ENCODE measurements around the gene VAC14.

VAC14 gene

DNA sequence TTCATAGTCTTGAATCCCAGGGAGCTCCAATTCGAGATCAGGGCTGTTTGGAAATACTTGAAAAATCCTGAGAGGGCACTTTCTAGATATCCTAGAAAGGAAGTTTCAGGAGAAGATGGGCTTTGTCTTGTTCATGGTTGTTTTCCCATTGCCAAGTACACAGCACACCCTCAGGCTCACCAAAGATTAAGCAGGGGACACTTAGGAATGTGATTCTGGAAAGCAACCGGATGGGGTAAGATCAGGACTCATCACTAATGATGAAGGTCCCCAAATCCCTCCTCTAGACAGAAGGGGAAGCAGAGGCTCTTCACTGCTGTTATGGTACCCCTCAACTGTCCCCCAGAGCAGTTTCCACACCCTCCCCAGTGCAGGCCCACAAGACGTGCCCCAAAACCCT lies 40.7 kb downstream of the VAC14 start:
- DNase-seq (ENCODE audit: low spot score), result no peak

DNA sequence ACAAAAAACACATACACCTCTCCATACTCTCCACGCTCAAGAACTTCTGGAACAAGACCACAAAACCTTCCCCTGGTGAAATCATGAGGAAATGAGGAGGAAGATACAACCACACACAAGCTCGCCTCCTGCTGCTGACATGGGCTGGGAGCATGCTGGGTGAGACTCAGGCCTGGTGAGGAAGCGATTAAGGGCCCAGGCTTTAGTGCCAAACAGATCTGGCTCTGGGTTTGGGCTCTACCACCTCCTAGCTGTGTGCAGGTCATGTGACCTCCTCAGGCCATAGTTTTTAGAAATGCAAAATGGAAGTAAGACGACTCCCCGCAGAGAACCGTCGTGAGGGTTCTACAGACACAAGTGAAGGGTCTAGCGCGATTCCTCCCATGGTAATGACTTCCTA lies 41.3 kb downstream of the VAC14 start:
- no peak for DNase-seq (ENCODE audit: low spot score)

DNA sequence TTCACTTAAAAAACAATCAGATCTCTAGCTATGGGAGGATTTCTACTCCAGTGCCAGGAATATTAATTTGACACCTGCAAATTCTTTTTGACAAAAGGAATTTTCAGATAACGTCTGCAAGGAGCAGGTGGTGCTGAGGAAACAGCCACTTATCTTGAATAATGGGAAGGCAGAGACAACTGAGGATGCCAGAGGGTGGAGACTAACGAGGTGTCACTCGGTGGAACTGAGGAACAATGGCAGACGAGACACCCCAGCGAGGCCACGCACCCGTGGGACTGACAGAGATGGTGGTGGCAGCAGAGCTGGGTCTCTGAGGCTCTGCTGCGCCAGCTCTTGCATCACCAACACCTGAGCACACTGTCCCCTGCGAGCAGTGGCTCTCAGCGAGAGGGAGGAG lies 42.2 kb downstream of the VAC14 start:
- DNase-seq (ENCODE audit: low spot score), result no peak

DNA sequence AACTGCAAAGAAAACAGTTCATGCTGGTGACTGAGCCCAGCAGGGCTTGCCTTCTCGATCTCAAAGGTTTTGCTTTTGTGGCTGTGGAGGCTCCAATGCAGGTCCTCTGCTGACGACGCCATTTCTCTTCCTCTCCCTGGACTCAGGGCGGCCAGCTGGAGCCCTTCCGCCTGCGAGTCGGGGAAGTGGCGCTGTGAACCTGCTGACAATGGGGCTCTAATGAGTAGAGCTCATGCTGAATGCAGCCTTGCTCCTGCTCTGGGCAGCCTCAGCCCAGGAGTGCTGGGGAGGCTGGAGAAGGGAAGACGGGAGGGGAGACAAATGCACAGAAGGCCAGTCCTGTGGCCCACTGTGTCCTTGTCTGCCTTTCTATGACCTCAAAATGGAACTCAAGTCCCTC lies 43.8 kb downstream of the VAC14 start:
- no peak for DNase-seq (ENCODE audit: low spot score)

DNA sequence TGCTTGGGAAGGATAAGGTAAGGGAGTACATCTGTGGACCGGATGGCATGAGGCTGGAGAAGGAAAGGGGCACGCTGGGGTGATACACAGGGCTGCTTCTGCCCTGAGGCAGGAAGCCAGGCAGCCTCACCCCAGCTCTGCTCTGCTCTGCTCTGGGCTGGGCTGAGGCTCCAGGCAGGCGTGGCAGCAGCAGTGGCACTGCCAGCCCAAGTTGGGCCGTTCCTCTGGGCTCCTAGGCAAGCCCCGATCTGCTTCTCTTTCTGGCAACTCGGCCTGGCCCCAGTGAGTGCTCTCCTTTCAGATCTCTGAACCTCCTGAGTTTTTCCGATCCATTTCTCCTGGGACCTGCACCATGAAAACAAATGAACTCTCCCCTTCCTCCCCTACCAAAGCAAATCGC lies 44.9 kb downstream of the VAC14 start:
- no peak for DNase-seq (ENCODE audit: low spot score)

DNA sequence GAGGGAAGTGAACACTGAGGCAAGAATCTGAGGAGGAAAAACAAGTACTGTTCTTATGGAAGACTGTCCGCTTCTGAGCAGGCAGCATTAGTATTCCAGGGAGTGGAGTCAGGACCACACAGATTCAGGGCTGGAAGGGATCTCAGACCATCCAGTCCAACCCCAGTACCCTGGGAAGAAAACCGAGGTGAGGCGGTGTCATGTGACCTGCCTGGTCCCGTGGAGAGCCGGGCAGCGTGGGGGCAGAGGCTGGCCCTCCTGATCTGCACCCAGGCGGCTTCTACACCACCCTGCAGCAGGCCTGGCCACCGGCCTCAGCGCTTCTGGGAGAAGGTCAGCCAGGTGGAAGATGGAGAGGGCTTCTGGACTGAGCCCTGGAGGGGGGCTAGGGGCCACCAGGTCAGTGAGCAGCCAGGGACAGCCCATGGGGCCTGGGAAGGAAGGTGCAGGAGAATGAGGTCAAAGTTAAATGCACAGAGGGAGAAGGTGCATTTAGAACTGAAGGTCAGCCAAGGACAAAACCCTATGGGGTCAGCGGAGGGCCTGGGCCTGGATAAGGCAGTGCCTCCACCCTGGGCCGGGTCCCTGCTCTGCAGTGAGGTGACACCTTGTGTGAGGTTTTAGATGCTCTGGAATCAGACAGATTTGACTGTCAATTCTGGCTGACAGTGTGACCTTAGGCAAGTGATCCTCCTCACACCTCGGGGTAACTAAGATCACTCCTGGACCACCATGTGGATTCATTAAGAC lies 45.9 kb downstream of the VAC14 start:
- no peak for DNase-seq (ENCODE audit: low spot score)

DNA sequence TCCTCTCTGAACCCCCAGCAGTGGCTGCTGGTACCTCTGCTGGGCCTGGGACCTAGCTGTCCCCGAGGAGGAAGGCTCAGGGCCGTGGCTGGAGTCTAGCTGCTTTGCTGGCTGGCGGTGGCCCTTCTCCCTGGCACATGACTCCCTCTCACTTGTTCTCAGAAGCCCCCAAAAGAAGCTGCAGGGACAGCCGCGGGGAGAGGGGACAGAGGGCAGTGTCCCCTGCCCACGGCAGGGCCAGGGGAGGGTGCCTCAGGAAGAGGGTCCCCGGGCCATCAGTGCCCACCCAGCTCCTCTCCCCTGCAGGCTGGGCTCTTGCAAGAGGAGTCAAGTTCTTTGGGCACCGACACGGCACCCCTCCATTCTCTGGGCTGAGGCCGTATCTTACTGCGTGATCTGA lies 46.6 kb downstream of the VAC14 start:
- no peak for DNase-seq (ENCODE audit: low spot score)

DNA sequence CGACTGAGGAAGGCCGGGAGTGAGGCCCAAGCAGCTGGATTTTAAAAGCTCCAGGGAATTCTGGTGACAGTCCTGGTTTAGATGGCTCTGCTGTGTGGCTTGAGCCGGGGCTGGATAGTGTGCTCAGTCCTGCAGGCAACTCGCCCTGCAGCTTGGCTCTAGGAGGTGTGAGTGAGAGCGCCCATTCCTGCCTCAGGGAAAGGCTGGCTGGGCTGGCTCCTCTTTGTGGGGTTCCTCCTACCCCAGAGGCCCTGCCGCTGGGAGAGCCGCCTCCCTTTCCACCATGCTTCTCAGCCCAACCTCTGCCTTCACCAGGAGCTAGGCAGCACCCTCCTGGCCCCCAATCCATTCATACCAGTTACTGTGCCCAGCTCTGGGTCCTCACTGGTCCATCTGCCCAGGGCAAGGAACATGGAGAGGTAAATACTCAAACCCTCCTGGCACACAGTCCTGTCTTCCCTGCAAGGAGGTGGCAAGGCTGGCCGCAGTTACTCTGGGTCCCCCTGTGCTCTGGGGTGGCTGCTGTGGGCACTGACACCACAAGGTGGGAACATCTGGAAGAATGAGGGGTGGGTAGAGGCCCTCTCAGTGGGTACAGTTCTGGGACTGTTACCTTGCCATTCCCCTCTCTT lies 47.1 kb downstream of the VAC14 start:
- DNase-seq (ENCODE audit: low spot score), result no peak

DNA sequence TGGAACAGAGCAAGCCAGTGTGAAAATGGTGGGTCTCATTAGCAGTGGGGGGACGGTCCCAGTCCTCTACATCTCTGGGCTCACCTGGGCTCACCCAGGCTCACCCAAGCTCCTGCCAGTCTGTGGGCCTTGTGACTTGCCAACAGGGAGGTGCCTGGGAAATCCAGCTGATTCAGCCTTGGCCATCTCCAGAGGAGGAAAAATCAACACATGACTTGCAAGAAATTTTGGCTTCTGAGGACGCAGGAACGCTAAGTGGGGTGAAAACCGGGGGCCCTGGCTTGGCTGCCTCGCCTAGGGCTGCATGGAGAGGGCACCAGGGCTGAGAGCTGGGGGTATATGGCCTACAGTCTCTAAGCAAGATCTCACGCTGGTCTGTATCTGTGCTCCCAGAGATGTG lies 47.7 kb downstream of the VAC14 start:
- DNase-seq (ENCODE audit: low spot score), result no peak

DNA sequence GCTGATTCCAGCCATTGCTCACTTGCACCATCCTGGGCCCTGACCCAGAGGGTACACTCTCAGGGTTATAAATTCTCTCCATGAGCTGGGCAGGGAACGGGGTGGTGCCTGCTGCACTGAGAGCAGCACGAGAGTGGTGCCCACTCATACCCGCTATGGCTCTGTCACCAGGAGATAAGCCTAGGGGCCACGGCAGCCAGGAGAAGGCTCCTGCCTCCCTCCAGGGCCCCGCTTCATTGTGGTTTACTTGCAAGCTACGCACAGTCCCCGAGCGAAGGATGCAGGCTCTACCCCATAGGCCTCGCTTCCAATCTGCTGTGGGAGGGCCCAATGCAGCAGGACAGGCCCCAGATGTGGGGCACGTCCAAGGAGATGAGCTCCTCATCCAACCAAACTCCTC lies 48.5 kb downstream of the VAC14 start:
- DNase-seq (ENCODE audit: low spot score), result no peak

DNA sequence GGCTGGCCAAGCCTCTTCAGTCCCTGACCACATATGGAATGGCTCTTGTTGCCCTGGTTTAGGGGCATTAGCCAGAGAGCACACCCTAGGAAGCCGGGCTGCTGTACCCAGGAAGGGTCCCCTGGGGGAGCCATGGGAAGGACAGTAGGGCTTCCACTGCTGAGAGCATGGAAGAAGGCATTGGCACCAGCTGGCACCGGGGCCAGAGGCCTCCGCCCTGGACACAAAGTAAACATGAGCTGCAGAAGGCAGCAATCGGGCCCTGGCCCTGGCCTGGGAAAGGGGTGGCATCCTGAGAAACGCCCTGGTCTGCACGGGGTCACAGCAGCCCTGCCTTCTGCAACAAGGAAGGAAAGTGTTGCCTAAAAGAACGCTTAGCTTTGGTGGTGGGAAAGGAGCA lies 49.4 kb downstream of the VAC14 start:
- DNase-seq (ENCODE audit: low spot score), result no peak

DNA sequence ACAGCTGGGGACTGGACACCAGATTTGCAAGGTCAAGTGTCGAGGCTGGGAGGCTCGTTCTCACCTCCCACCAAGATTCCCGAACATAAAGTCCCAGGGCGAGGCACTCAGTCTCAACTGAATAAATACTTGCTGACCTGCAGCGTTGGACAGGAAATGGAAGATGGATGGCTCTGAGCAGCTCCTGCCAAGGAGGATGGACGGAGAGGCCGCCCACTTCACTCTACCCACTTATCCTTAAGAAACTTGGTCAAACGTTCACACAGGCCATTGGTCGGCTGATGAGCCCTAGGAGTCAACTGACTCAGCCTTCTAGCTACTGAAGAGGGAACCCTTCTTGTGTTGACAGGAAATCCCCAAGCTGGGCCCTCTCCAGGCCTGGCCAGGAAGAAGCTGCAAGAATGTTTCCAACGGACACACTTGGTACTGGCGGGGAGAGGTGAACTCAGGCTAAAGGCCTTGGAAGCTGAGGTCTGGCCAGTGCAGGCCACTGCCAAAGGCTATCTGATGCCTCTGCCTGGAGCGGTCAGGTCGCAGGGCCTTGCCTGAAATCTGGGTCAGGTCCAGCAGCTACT lies 50.0 kb downstream of the VAC14 start:
- no peak for DNase-seq (ENCODE audit: low spot score)

DNA sequence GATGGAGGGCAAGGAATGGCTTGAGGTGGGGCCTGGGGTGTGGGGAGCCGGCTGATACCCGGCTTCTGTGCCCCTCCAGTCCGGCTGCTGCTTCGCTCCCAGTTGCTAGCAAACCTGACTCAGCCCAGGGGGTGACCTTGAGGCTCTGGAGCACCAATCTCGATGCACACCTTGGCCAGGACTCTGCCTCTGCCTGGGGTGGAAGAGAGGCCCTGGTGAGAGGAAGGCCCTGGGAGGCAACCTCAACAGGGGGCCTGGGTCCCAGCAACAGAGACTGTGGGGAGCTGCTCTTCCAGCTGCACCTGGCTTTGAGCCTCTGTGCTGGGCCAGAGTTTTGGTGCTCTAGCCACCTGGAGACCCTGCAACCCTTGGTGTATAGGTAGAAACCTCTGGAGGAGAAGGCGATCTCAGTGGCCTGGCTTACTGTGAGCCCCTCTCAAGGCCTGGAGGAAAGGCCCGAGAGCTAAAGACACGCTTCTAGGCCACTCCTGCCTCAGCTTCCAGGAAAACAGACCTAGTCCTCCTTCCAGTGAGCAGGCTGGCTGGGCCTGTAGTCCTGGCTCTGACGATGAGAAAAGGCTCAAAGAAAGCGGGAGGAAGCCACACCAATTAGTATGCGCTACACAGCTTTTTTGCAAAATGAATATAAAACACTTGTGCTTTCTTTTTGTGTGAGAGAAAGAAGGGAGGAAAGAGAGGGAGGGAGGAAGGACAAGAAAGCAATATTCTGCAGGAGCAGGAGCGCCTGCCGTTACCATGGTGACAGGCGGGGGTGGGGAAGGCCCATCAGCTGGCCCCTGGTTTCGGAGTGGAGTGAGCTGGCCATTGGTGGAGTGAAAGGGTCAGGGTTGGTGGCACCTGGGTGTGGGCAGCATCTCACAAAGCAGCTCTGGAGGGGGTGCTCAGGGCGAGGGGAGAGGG lies 51.0 kb downstream of the VAC14 start:
- peak; percentile 64 for DNase-seq (ENCODE audit: low spot score)

DNA sequence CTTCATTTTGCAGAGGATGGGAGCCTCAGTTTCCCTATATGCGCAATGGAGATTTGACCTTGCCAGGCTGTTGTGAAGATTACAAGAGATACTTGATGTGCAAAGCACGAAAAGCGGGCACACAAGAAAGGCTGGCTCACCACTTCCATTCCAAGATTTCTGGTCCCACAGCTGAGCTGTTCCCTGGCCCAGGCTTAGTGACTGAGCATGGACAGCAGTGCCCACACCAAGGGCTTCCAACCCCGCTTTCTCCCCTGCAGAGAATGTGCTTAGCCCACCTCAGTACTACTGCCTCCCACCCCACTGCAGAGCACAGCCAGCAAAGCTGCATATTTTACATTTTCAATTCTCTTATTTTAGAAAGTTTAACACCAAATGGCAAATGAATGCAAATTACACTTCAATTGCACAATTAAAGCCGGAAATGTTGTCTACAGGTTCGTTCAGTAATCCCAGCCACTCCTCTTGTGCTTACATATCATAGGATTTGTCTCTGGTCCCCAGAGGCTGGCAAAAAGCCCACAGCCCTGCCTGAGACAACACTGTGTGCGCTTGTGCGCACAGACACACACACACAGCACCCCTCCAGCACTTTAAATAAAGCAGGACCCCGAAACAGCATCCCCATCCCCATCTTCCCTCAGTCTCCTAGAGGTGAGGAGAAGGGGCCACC lies 51.8 kb downstream of the VAC14 start:
- no peak for DNase-seq (ENCODE audit: low spot score)

DNA sequence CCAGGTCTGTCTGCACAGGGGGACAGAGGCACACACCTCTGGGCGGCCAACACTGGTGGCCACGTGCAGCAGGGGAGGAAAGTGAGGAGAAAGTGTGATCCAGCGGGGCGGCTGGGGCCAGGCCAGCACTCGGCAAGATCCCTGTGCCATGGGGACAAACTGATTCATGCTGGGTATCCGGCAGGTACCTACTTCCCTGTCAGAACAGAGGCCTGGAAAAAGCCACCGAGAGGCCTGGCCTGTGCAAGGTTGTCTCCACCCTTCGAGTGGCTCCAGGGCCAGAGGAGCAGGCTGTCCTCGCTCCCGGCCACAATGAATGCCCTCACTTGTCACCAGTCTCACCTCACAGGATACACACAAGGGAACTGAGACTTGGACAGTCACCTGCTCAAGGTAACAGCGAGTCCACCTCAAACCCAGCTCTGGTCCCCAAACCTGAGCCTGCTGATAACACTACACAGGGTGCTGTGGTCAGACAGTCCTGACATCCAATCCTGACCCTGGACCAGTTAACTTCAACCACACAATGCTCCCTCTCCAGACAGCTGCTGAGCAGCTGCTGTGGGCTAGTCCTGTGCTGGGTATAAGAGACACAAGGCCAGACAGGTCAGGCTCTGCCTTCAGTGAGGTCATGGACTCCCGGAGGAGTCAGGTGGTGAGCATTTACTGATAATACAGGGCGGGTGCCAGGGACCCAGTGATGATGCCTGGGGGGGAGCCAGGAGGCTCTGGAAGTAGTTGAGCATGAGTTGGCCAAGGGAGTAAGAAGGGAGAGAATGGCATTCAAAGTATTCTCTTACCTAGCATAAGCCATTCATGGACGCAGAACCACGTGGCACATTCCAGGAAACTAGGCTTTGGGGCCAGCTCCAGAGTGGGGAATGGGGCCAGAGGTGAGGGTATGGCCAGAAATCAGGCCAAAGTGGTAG lies 53.0 kb downstream of the VAC14 start:
- no peak for DNase-seq (ENCODE audit: low spot score)

DNA sequence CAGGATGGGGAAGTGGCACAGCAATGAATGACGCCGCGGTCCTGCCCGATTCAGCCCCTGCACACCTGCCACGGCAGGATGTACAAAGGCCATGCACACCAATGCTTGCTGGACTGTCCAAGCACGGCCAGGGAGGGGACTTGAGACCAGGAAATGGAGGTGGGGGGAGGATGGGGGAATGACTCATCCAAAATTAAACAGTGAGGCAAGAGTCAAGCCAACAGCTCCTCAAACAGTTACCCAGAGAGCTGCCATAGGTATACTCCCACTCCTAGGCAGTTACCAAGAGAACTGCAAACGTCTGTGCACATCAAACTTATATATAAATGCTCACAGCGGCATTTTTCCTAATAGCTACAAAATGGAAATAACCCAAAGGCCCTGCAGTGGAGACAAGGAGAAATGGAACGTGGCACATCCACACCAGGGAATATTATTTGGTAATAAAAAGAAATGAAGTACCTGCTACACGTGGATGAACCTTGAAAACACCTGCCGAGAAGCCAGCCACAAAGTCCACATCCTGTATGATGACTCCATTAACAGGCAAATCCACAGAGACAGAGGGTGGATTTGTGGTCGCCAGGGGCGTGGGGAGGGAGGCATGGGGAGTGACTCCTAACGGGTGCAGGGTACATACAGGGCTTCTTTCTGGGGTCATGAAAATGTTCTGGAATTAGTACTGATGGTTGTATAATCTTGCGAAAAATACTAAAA lies 54.1 kb downstream of the VAC14 start:
- DNase-seq (ENCODE audit: low spot score), result no peak

DNA sequence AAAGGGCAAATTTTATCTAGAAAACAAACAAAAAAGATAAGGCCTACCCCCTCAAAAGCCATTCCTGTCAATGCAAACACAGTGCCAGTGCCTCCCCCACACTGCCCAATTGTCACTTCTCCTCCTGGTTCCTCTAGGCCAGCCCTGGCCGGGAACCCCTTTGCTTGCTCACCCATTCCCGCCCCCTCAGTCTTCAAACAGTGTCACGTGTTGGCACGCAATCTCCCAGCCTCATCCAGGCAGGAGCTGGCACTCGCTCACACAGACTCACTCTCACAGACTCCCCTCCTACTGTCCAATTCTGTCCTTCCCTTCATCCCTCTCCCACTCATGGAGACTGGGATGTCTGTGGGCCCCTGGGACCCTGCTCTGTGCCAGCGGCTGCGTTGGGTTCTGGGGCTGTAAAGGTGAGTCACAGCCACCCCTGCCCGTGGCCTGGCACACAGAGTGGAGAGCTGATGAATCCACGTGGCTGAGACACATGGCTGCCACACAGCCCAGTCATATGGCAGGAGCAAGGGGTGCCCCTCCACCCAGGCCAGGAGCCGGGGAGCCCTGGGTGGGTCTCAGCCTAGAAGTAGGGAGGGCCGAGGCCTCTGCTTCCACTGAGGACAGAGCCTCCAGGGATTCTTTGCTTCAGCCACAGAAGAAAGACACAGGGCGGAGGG lies 54.8 kb downstream of the VAC14 start:
- no peak for DNase-seq (ENCODE audit: low spot score)

DNA sequence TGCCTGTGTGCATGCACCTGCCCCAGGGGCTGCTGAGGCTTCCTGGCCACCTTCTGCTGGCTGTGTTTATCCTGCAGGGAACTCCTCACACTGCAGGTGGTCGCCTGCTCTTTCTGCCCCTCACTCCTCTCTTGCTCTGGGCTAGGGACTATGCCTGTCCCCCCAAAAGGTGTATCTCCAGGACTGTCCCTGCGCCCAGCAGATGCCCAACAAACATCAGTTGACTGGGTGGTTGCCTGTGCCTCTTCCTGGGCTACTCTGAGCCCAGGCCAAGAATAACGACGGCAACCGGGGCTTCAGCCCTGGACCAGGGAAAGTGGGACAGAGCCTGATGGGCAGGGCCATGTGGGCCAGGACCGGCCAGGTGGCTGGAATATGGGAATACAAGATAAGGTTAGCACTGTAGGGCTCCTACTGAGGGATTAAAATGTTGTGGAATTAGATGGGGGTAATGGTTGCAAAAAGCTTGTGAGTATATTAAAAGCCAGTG lies 55.4 kb downstream of the VAC14 start:
- no peak for DNase-seq (ENCODE audit: low spot score)

DNA sequence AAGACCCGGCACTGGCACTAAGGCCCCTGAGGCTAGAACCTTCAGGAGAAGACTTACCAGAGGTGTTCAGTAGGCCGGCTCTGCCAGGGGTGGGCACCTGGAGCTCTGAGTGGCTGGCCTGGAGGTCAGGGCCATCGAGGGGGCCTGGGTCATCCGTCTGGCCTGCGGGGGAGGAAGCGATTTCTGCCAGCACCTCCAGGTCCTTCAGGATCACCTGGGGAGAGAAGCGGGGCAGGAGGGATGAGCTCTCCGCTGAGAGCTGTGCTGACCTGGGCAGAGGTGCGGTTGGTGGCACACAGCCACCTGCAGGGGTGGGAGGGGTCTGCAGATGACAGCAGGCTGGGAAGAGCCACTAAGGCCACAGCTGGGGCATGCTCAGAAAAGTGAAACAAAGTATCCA lies 56.6 kb downstream of the VAC14 start:
- DNase-seq (ENCODE audit: low spot score), result no peak

DNA sequence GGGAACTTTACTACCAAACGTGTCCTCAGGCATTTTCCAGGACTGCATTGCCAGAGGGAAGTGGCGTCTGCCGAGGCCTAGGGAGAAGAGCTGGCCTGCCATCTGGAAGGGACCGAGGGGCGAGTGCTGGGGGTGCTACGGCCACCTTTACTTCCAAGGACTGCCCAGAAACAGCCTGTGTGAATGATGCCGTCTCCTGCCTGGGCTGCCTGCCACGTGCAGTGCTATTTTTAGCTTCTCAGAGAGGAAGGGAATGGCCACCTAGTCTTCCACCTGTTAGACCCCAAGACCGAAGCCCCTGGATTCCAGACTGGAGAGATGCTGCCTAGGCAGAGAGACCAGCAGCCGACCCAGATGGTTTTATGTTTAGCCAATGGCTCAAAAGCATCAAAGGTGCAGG lies 57.2 kb downstream of the VAC14 start:
- no peak for DNase-seq (ENCODE audit: low spot score)

Data from pons (tissue), 1 donor.